GM12801 (cell line): ENCODE measurements around the gene C4BPA.

Experiments used
- CTCF ChIP-seq: IDR thresholded peaks from one replicate; pipeline ENCODE4 v1.5.1; 2011; ENCODE audit warnings: control low read depth; ENCODE audit not compliant: insufficient read length; ENCODE audit errors: extremely low read depth

C4BPA gene

GRCh38 chr1:207060596-207060995, 43.4 kb upstream of the C4BPA start:
- no peak for TF ChIP-seq CTCF

- TF ChIP-seq CTCF: no peak
Measured at GRCh38 chr1:207062058-207062457, 42.0 kb upstream of the C4BPA start.

DNA sequence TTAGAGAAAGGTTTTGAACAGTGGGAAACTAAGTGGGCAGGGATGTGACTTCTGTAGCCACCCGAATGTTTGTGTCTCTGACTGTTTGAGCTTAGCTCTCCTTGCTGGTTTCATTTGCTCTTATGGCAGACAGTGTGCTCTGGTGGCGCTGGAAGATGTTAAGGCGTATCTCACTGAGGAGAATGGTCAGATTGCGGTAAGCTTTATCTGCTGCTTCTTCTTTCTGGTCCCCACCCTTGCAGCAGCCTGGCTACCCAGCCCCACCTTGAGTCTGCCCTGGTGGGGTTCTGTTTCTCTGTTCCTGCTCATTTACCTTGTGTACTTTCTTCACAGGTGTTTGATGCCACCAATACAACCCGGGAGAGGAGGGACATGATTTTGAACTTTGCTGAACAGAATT, 41.0 kb upstream of the C4BPA start:
- no peak for TF ChIP-seq CTCF

- TF ChIP-seq CTCF: no peak
Measured at GRCh38 chr1:207064561-207064960, 39.5 kb upstream of the C4BPA start.

GRCh38 chr1:207067185-207067584, 36.8 kb upstream of the C4BPA start:
- TF ChIP-seq CTCF: no peak

DNA sequence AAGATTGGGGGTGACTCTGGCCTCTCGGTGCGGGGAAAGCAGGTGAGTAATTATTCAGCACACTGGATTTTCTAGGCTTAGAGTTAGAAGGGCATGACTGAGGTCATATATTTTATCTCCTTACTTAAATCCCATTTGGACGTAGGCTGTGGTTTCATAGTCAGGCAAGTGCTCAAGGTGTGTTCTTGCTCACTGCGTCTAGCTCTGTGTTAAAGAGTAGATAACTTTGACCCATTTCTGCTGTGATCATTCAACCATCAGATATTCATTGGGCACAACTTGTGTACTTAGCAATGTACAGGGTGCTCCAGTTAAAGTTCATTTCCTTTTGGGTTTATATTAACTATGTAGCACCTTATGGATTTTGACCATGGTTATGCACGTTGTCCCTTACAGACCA, 36.4 kb upstream of the C4BPA start:
- TF ChIP-seq CTCF: no peak

DNA sequence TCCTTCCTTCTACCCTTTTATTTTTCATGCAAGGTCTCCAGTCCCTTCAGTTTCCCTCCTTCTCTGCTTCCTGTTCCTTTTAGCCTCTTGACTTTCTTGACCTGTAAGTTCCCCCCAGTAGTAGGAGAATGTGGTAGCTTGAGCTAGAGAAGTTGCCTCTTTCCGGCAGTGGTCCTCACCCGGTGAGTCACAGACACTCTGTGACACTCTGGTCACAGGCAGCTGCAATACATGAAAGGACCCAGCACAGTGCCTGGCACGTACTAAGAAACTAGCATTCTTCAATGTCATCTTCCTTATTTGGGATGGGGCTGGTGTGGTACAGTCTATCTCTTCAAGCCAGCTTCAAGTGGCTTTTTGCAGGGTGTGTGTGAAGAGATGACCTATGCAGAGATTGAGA, 35.0 kb upstream of the C4BPA start:
- TF ChIP-seq CTCF: no peak
